Left cardiac atrium (tissue), 4 donors: ENCODE data around the gene GMDS. TPM values are rescaled to one million over a fixed set of nuclear protein-coding genes. Genes with fewer than 3 reads are reported as not detected.

Experiments
- ATAC-seq, 2 donors: fragments of 200-7000 bp; cut with Tn5 transposase; one replicate each; pipeline ENCODE4 v1.9.1; 2020; ENCODE audit warnings: mild to moderate bottlenecking in 2 of 2, moderate library complexity in 2 of 2
- DNase-seq: peaks from one replicate; pipeline ENCODE4 v3.0.0-alpha.2; 2020
- intact Hi-C, 2 donors: fragments of 100-400 bp; cut with DNase I; formaldehyde crosslinking; loops; one replicate each; pipeline versions ENCODE4 v1.14.1 to v1.15.1; 2022 to 2023
- total RNA-seq, 2 donors: library from RNA; stranded (reverse); fragmentation: NEBNext Ultra II Directional; extraction: Animal tissue kit (Norgen Biotek cat#: 25700); gene quantifications; one replicate each; pipeline ENCODE4 v1.2.1, GENCODE V29; 2021
- donor health status: DM: no; HTN: yes; CAD: no.
- donor health status: DM: no; HTN: yes; CAD: no; lungs with severe emphysema.
- donor health status: DM: yes; HTN: yes; CAD: no.
- donor health status: Dilated cardiomyopathy.

GMDS gene
- total RNA-seq, 2 donors from 2014 or later: 8.4 to 20.8 TPM

- intact Hi-C loops: no loop called here
- no peak for DNase-seq
- no peak for ATAC-seq
Measured at GRCh38 chr6:2216794-2217383, 28.5 kb downstream of the GMDS start.

DNA sequence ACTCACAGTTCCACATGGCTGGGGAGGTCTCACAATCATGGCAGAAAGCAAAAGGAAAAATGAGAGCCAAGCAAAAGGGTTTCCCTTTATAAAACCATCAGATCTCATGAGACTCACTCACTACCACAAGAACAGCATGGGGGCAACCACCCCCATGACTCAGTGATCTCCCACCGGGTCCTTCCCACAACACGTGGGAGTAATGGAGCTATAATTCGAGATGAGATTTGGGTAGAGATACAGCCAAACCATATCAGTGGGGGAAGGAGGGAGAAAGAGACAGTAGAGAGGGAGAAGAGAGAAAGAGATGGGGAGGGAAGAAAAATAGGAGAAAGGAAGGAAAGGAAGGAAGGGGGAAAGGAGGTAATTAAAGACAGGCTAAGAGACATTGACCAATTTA lies 30.1 kb downstream of the GMDS start:
- DNase-seq (no peak), ATAC-seq (no peak)
- intact Hi-C loops: no loop called here

DNA sequence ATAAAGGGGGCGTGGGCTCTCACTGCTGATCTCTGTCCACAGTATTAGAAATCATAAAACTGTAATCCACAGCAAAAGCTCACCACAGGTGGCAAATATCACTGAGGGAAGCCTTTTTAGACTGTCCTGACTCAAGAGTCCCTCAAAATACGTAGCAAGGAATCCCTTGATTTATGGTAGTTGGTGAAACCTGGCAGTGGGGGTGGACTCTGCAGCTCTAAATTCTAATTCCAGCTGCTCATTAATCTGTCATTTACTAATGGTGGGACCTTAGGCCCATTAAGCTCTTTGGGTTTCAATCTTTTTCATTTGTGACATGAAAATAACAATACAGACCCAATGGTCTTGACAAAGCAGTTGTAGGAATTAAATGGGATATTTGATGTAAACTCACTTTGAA lies 32.3 kb downstream of the GMDS start:
- no peak for DNase-seq
- no peak for ATAC-seq
- intact Hi-C loops: no loop called here

DNA sequence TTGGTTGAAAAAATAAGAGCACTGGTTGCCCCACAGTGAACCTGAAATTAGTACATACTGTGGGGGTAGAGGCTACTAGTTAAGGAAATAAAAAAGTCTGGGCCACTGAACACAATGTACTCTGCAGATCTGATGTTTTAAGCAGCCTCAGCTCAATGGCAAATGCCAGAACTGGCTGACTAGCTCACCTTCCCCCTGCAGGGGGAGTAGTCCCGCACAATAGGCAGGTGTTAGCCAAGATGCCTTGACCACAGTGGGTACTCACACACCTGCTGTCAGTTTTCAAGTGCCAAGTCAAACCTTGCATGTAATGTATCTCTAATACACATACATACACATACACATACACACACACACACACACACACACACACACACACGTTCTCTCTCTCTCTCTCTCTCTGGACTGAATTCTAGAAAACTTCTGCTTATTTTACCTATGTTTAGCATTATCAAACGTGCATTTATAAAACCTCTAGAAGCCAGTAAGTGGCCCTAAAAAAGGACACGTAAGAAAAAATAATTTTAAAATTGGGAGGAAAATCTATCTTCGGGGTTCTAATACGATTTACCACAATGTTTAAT lies 36.1 kb downstream of the GMDS start:
- DNase-seq (no peak), ATAC-seq (peak in 1 of 2 donors; percentile 44)
- intact Hi-C loops: loop anchor here in 1 of 2 donors (10.0 kb wide), 2 partner anchors 145 to 425 kb away; no protein-coding TSS in a partner anchor

DNA sequence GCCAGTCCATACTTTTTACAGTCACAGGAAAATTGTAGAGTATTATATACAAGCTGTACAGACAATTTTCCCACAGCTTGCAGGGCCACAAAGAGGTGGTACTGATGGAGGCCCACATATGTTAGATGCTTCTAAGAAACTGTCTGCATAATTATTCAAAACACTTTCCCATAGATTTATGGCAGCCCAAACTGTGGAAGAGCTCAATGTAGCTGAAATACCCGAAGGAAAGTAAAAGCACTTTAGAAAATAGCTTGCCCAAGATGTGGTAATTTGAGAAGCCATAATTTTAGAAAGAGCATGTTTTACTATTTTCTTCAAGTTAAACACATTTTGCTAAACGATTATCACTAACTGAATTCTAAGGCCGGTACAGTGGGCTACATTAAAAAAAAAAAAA lies 36.9 kb downstream of the GMDS start:
- DNase-seq (no peak), ATAC-seq (no peak)
- intact Hi-C loops: loop anchor here in 1 of 2 donors (10.0 kb wide), 2 partner anchors 146 to 426 kb away; no protein-coding TSS in a partner anchor

- ATAC-seq (no peak), DNase-seq (no peak)
- intact Hi-C loops: loop anchor here in 1 of 2 donors (10.0 kb wide), 2 partner anchors 149 to 429 kb away; no protein-coding TSS in a partner anchor
Measured at GRCh38 chr6:2205396-2205795, 40.0 kb downstream of the GMDS start.

- intact Hi-C loops: loop anchor here in 1 of 2 donors (10.0 kb wide), 2 partner anchors 151 to 431 kb away; no protein-coding TSS in a partner anchor
- DNase-seq (no peak), ATAC-seq (no peak)
Measured at GRCh38 chr6:2204272-2204671, 41.1 kb downstream of the GMDS start.

DNA sequence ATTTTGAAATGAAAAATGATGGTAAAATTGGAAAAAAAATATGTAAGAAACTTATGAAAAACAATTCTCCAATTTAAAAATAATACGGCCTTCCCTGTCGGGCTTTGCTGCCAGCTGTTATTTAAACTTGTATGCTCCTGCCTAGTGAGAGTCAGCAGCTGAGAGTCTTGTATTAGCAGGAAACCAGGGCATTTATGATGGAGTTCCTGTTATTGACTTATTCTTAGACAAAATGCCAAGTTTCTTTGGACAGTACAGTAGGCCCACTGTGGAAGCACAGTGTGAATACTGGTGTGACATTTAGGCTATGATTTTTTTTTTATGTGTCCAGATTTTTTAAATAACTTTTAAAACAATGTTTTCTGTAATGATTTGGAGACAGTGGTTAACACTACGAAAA lies 42.1 kb downstream of the GMDS start:
- peak; percentile 44 to 57 for ATAC-seq
- intact Hi-C loops: loop anchor here in 1 of 2 donors (10.0 kb wide), 2 partner anchors 152 to 432 kb away; no protein-coding TSS in a partner anchor
- no peak for DNase-seq

DNA sequence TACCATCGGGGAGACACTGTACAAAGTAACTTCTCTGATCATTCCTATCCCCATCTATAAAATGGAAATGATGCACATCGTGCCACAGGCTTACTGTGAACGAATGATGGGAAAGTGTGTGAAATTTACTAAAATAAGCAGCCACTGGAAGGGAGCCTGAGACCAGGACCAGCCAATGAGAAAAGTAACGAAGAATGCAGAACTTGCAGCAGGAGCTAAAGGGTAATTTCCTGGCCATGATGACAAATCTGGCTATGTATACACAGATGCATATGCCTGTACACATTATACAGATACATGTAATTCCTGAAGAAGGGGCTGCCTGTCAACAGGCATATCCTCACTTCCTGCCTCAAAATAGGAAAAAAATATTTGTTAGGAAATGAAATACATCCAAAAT lies 47.4 kb downstream of the GMDS start:
- intact Hi-C loops: loop anchor here (5.0 kb wide), 1 partner anchor 596 kb away; no protein-coding TSS in a partner anchor
- DNase-seq (no peak), ATAC-seq (no peak)

DNA sequence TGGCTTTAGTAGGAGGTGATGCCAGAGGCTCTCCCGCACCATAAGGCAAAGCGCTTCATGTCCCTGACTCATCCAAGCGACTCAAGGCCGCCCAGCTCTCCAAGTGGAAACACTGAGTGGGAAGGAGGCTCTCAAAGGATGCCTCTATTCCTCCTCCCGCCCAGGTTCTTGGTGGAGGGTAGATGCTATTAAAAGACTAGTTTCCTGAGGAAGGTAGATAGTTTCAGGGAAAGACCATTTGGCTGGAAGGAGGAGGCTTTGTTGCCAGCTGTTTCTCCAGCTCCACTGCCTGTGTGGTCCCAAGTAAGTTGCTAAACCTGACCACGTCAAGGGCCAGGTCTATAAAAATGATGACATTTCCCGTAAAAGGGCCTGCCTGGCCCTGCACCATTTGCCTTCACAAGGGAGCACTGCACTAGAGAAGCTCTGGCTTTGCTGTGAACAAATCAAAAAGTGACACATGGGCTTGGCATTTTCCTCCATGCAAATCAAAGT lies 48.2 kb downstream of the GMDS start:
- DNase-seq: peak; percentile 64
- intact Hi-C loops: loop anchor here (5.0 kb wide), 1 partner anchor 595 kb away; no protein-coding TSS in a partner anchor
- peak in 1 of 2 donors; percentile 87 for ATAC-seq

GRCh38 chr6:2196079-2196679 lies 49.2 kb downstream of the GMDS start:
- ATAC-seq: peak; percentile 53 to 77
- intact Hi-C loops: loop anchor here (5.0 kb wide), 1 partner anchor 594 kb away; no protein-coding TSS in a partner anchor
- no peak for DNase-seq

- intact Hi-C loops: loop anchor here (5.0 kb wide), 1 partner anchor 592 kb away; no protein-coding TSS in a partner anchor
- DNase-seq: no peak
- ATAC-seq: no peak
Measured at GRCh38 chr6:2194643-2195042, 50.8 kb downstream of the GMDS start.

DNA sequence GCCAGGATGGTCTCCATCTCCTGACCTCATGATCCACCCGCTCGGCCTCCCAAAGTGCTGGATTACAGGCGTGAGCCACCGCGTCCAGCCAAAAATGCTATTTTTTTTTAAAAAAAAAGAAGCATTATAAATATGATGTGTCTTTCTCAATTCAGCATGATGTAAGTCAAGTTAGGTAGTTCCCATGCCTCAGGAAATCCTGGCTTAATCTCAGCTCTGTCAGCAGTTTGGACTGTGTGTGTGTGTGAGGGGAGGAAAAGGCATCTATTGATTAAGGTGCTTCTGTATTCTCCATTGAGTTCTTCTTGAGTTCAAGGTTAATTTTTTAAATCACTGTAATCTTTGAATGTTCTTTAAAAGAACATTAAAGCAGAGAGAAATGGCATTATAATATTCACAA lies 51.5 kb downstream of the GMDS start:
- no peak for ATAC-seq
- intact Hi-C loops: no loop called here
- no peak for DNase-seq

- intact Hi-C loops: no loop called here
- ATAC-seq (no peak), DNase-seq (no peak)
Measured at GRCh38 chr6:2192976-2193375, 52.4 kb downstream of the GMDS start.

GRCh38 chr6:2191390-2191740 lies 54.0 kb downstream of the GMDS start:
- intact Hi-C loops: no loop called here
- DNase-seq (no peak), ATAC-seq (no peak)

DNA sequence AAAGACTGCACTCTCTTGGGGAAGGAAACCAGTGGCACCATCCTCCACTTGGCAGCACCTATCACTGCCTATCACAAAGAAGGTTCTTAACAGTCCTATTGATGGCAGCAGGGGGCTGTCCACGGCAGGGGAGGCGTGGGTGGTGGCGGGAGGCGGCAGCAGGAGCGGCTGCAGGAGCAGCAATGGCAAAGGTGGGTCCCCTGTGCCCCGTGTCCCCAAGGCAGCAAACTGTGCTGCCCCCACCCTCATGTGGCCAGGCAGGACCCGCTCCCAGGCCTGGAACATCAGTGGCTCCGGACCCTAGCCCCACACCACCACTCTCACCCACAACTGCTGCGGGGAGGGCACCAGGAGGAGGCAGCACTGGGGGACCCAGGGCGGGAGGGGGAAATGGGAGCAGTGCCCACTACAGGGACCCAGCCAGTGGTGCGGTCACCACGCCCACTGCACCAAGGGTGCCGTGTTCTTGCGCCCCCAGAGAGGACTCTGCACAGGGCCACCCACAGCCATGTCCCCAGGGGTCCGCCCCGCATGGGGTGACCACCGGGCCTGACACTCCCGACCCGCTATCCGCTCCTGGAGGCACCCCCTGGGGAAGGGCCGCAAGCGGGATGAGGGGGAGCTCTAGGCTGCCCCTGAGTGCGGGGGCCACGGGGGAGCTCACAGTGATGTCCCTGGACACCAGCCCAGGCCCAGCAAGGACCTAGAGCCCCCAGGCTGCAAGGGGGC lies 54.6 kb downstream of the GMDS start:
- ATAC-seq (no peak), DNase-seq (no peak)
- intact Hi-C loops: no loop called here

- intact Hi-C loops: loop anchor here in 1 of 2 donors (5.0 kb wide), 1 partner anchor 77 kb away; no protein-coding TSS in a partner anchor
- no peak for DNase-seq
- ATAC-seq: no peak
Measured at GRCh38 chr6:2188856-2189384, 56.5 kb downstream of the GMDS start.

GRCh38 chr6:2188397-2188796 lies 57.0 kb downstream of the GMDS start:
- intact Hi-C loops: loop anchor here in 1 of 2 donors (5.0 kb wide), 1 partner anchor 76 kb away; no protein-coding TSS in a partner anchor
- ATAC-seq: no peak
- no peak for DNase-seq

- no peak for ATAC-seq
- intact Hi-C loops: loop anchor here in 1 of 2 donors (5.0 kb wide), 1 partner anchor 76 kb away; no protein-coding TSS in a partner anchor
- DNase-seq: no peak
Measured at GRCh38 chr6:2187826-2188225, 57.6 kb downstream of the GMDS start.
